Lower leg skin (tissue), 4 donors: ENCODE measurements around the gene MCOLN2. TPM values are rescaled to one million over a fixed set of nuclear protein-coding genes. Genes with fewer than 3 reads are reported as not detected.

Experiments
- DNase-seq, 2 donors: peaks; one replicate each; pipeline ENCODE4 v3.0.0-alpha.2; 2019; ENCODE audit warnings: low spot score in 2 of 2
- H3K4me3 ChIP-seq: fragments of 200-600 bp; sonication (generic); 2 replicates; pipeline ENCODE4 v1.5.1; 2017; ENCODE audit warnings: mild to moderate bottlenecking, low read depth; ENCODE audit not compliant: poor library complexity, severe bottlenecking
- POLR2A ChIP-seq, 2 donors: fragments of 450-650 bp; IDR thresholded peaks; one replicate each; pipeline ENCODE4 v1.6.1; 2016 to 2017; ENCODE audit warnings: antibody characterized with exemption in 2 of 2, mild to moderate bottlenecking in 1 of 2, moderate library complexity in 1 of 2
- WGBS, 2 donors: methylation state at CpG; one replicate each; pipeline ENCODE4 v1.1.5; 2018; 5-methylcytosine and 5-hydroxymethylcytosine counted together
- intact Hi-C: fragments of 100-400 bp; cut with DNase I; formaldehyde crosslinking; loops from one replicate; pipeline ENCODE4 v1.15.0; 2023; ENCODE audit warnings: low total_unique reads
- total RNA-seq, 4 donors: library from RNA; depleted of rRNA; stranded (reverse); fragments of >200 nt; gene quantifications; one replicate each; pipeline ENCODE4 v1.1.0, GENCODE V29; 2016
- TF ChIP-seq, protein P1 (sequence below), 3 donors: fragments of 450-650 bp; IDR thresholded peaks; one replicate each; pipeline ENCODE4 v1.5.1; 2016; ENCODE audit warnings: antibody characterized with exemption in 3 of 3, mild to moderate bottlenecking in 3 of 3, moderate library complexity in 2 of 3

Gene MCOLN2
- total RNA-seq, 4 donors from 2014 or later, result 0.44 to 1.9 (median 1.5) TPM

DNA sequence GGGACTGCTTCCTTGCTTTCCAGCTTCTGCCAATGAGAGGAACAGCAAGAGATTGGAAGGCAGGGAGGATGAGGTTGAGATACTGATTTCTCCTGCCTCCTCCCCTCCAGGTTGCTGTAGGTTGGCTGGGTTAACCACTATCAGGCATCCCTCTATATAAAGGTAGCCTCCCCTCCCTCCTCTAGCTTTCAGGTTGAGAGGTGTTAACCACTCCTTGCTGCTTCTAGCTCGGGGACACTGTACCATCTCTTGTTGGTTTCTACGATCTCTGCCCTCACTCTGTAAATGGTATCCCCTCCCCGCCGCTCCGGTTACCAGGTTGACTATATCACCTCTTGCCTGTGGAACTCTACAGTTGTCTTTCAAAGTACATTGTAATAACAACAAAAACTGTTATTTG lies 120.6 kb downstream of the MCOLN2 start:
- WGBS, 2 donors, result 92% methylated on average over 5 of the region's 5 CpGs
- DNase-seq, result no peak
- no peak for TF ChIP-seq POLR2A (IDR thresholded peaks at IDR 0.05)
- TF ChIP-seq, protein P1, sequence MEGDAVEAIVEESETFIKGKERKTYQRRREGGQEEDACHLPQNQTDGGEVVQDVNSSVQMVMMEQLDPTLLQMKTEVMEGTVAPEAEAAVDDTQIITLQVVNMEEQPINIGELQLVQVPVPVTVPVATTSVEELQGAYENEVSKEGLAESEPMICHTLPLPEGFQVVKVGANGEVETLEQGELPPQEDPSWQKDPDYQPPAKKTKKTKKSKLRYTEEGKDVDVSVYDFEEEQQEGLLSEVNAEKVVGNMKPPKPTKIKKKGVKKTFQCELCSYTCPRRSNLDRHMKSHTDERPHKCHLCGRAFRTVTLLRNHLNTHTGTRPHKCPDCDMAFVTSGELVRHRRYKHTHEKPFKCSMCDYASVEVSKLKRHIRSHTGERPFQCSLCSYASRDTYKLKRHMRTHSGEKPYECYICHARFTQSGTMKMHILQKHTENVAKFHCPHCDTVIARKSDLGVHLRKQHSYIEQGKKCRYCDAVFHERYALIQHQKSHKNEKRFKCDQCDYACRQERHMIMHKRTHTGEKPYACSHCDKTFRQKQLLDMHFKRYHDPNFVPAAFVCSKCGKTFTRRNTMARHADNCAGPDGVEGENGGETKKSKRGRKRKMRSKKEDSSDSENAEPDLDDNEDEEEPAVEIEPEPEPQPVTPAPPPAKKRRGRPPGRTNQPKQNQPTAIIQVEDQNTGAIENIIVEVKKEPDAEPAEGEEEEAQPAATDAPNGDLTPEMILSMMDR (IDR thresholded peaks at IDR 0.05), result no peak
- intact Hi-C loops, result no loop called here
- H3K4me3 ChIP-seq, result no peak overlapping the region

Other genes with a start within 250 kb of the MCOLN2 start
- 10 to 100 TPM; 13.0 to 19.0 (median 14.5) TPM for gene LPAR3, start 103.9 kb downstream of the MCOLN2 start, total RNA-seq
- 1 to 10 TPM; 1.1 to 5.0 (median 3.7) TPM for gene MCOLN3, start 51.4 kb upstream of the MCOLN2 start, total RNA-seq
- gene SYDE2, start 203.9 kb upstream of the MCOLN2 start, total RNA-seq, result 10 to 100 TPM in 2 of 4 donors, 1 to 10 TPM in 2; 8.6 to 12.5 (median 10.4) TPM